ENCODE measurements around the gene ALDH3A1. TPM values are rescaled to one million over a fixed set of nuclear protein-coding genes. Genes with fewer than 3 reads are reported as not detected.

Gene ALDH3A1
- polyA plus RNA-seq, 2 of the 4 experiments (the other 2 are of a cell fraction), result 959 to 1,190 TPM

DNA sequence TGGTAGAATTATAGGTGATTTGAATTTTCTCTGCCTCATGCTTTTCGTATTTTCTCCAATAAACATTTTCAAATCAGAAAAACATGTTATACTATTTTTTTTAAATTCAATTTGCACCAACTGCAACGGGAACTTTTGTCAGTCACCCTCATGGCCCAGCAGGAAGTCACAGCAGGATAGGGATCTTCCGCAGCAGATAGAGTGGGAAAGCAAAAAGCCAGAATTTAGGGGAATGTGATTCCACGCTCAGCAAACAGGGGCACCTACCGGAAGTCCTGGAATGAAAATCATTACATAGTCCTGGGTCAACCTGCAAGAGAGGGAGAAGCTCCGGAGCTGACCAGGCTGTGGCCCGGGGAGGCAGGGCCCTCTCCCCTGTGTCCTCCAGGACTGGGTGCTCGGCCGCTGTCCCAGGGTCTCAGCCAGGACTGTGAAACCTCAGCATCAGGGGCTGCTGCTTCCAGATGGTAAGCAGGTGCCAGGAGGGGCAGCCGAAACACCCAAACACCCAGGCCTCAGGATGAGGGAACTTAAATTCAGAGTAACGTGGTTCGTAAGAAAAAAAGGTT, 35.6 kb downstream of the ALDH3A1 start:
- no peak for TF ChIP-seq ZFP36 (IDR thresholded peaks at IDR 0.05; ENCODE audit: borderline replicate concordance, partially characterized antibody)
- TF ChIP-seq BHLHE40 (IDR thresholded peaks at IDR 0.05; ENCODE audit: low read depth, low read length), result no peak
- TF ChIP-seq FOXS1 (CRISPR knock-in tag; IDR thresholded peaks at IDR 0.05), result no peak
- ChIA-PET POLR2A (no interaction called here), CTCF (interaction anchor here (1.8 to 12.9 kb wide), 3 partner anchors 16 to 49 kb away, joined by 4 to 145 read pairs (median 18); no protein-coding TSS in a partner anchor)
- DNase-seq (ENCODE audit: low read depth in 1 of 2, low spot score in 1 of 2) (no peak), ATAC-seq (no peak), FAIRE-seq (no peak)
- Histone ChIP-seq H3K4me2 (no peak overlapping the region), H3K4me1 (peaks cover 13% of the 10 kb centered on the region), H3K4me3 (no peak overlapping the region), H3K9me3 (no peaks in the 10 kb centered on the region), H3K27ac (peak overlapping the region in 1 of 2 experiments; percentile 24; a peak in 1 of 6 replicates)
- 85% methylated on average over 10 of the region's 12 CpGs for WGBS (ENCODE audit: missing lambda C conversion rate)

DNA sequence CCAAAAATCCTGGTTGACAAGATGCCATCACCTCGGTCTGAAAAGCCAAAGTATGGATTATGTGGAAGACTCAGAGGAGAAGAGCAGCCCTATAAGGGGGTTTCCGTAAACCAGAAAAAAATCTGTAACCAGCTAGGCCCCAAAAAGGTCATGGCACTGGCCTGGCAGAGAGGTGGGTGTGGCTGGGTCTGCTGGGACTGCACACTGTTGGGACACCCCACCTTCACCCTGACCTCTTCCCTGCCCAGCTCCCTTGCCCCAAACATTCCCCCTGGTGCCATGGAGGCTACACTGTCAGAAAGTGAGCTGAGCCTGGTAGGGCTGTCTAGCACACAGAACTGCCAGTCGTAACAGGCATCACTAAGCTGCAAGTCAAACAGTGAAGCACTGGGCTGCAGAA, 38.3 kb downstream of the ALDH3A1 start:
- no peak for FAIRE-seq
- Histone ChIP-seq H3K4me2 (no peak overlapping the region), H3K27ac (0 out of 6 replicates have a peak overlapping the region, but pooled peaks of 1 of the 2 experiments have one; percentile 18), H3K9me3 (no peaks in the 10 kb centered on the region), H3K4me1 (no peaks in the 10 kb centered on the region), H3K4me3 (no peak overlapping the region)
- 87% methylated on average over 3 of the region's 3 CpGs for WGBS (ENCODE audit: missing lambda C conversion rate)
- TF ChIP-seq HOXA7 (CRISPR knock-in tag; IDR thresholded peaks at IDR 0.05), result no peak
- ATAC-seq, result no peak
- ChIA-PET POLR2A (interaction anchor here (0.7 kb wide), 1 partner anchor 38 kb away, joined by 3 read pairs; the partner anchor contains the start of gene ALDH3A1), CTCF (interaction anchor here (1.0 to 2.1 kb wide), 7 partner anchors 8 to 53 kb away, joined by 3 to 9 read pairs (median 4); no protein-coding TSS in a partner anchor)
- no peak for DNase-seq (ENCODE audit: low read depth in 1 of 2, low spot score in 1 of 2)

DNA sequence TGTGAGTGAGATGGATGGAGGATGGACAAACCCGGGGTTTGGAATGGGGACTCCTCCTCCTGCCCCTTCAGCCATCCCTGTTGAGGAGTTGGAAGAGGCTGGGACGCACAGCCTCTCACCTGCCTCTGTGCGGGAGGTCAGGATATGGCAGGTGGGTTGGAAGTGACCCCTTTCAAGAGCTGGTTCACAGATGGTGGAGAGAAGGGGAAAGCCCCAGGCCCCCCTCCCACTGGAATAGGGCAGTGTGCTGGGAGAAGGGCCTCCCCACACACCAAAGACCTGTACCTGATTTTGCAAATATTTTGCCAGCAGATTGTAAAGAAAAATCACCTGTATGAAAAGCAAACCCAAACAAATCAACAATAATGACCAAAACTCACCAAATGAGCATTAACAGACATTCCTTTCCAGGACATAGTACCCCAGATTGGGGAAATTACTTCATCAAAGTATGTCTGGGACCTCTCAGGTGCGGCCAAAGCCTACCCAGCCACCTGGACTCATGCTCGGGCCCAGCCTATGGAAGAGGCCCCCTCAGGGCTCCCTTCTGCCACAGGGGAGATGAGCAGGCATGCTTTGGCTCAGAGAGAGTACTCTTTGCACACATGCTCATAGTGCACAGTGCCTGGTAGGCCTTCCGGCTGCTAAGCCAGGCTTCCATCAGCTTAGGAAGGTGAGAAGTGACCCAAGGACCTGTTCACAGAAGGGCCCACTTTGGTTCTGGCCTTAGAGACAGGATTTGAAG, 39.5 kb downstream of the ALDH3A1 start:
- no peak overlapping the region for H3K27ac ChIP-seq
- no peaks in the 10 kb centered on the region for H3K9me3 ChIP-seq
- 82% methylated on average over 6 of the region's 6 CpGs for WGBS (ENCODE audit: missing lambda C conversion rate)
- no peak overlapping the region for H3K4me2 ChIP-seq
- H3K4me1 ChIP-seq, result peaks cover 5% of the 10 kb centered on the region; the same call in 1 of the 3 replicates
- ATAC-seq, result peak in 1 of 2 experiments; percentile 8; a peak in 1 of 6 replicates
- no peak for TF ChIP-seq POLR2A (IDR thresholded peaks at IDR 0.05; ENCODE audit: low read length)
- no peak for TF ChIP-seq HEYL (CRISPR knock-in tag; IDR thresholded peaks at IDR 0.05)
- TF ChIP-seq, protein P1, sequence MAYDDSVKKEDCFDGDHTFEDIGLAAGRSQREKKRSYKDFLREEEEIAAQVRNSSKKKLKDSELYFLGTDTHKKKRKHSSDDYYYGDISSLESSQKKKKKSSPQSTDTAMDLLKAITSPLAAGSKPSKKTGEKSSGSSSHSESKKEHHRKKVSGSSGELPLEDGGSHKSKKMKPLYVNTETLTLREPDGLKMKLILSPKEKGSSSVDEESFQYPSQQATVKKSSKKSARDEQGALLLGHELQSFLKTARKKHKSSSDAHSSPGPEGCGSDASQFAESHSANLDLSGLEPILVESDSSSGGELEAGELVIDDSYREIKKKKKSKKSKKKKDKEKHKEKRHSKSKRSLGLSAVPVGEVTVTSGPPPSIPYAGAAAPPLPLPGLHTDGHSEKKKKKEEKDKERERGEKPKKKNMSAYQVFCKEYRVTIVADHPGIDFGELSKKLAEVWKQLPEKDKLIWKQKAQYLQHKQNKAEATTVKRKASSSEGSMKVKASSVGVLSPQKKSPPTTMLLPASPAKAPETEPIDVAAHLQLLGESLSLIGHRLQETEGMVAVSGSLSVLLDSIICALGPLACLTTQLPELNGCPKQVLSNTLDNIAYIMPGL (CRISPR knock-in tag; IDR thresholded peaks at IDR 0.05; ENCODE audit: borderline replicate concordance), result no peak
- no peak for TF ChIP-seq NPAS2 (CRISPR knock-in tag; IDR thresholded peaks at IDR 0.05; ENCODE audit: borderline replicate concordance)
- no peak for TF ChIP-seq CEBPB (IDR thresholded peaks at IDR 0.05)
- no peak for TF ChIP-seq PBX3 (IDR thresholded peaks at IDR 0.05)
- TF ChIP-seq, protein P2, sequence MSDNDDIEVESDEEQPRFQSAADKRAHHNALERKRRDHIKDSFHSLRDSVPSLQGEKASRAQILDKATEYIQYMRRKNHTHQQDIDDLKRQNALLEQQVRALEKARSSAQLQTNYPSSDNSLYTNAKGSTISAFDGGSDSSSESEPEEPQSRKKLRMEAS (IDR thresholded peaks at IDR 0.05), result no peak
- no peak for TF ChIP-seq HOXB13 (CRISPR knock-in tag; IDR thresholded peaks at IDR 0.05; ENCODE audit: low read depth)
- H3K4me3 ChIP-seq, result no peak overlapping the region
- DNase-seq (ENCODE audit: low read depth in 1 of 2, low spot score in 1 of 2), result no peak
- no peak for FAIRE-seq
- CTCF ChIA-PET, result interaction anchor here (1.5 to 2.1 kb wide), 2 partner anchors 10 to 19 kb away, joined by 4 to 9 read pairs; no protein-coding TSS in a partner anchor
- POLR2A ChIA-PET, result no interaction called here

- Histone ChIP-seq H3K4me1 (peaks cover 7% of the 10 kb centered on the region; the same call in 1 of the 3 replicates), H3K9me3 (no peaks in the 10 kb centered on the region), H3K27ac (0 out of 6 replicates have a peak overlapping the region, but pooled peaks of 1 of the 2 experiments have one; percentile 15), H3K4me2 (no peak overlapping the region), H3K4me3 (no peak overlapping the region)
- POLR2A ChIA-PET, result no interaction called here
- DNase-seq (ENCODE audit: low read depth in 1 of 2, low spot score in 1 of 2) (no peak), ATAC-seq (peak in 1 of 2 experiments; percentile 7; a peak in 1 of 6 replicates), FAIRE-seq (no peak)
- CTCF ChIA-PET, result interaction anchor here (1.2 to 1.4 kb wide), 2 partner anchors 27 to 59 kb away, joined by 3 to 4 read pairs; partner anchors contain the start of gene ALDH3A2
- WGBS (ENCODE audit: missing lambda C conversion rate), result 91% methylated on average over 9 of the region's 11 CpGs
- no peak for TF ChIP-seq ZNF302 (CRISPR knock-in tag; IDR thresholded peaks at IDR 0.05)
- TF ChIP-seq TFCP2L1 (CRISPR knock-in tag; IDR thresholded peaks at IDR 0.05), result no peak
- TF ChIP-seq FOSB (CRISPR knock-in tag; IDR thresholded peaks at IDR 0.05), result no peak
- TF ChIP-seq, protein P3, sequence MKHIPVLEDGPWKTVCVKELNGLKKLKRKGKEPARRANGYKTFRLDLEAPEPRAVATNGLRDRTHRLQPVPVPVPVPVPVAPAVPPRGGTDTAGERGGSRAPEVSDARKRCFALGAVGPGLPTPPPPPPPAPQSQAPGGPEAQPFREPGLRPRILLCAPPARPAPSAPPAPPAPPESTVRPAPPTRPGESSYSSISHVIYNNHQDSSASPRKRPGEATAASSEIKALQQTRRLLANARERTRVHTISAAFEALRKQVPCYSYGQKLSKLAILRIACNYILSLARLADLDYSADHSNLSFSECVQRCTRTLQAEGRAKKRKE (CRISPR knock-in tag; IDR thresholded peaks at IDR 0.05; ENCODE audit: low read depth), result no peak
- no peak for TF ChIP-seq HOXB13 (CRISPR knock-in tag; IDR thresholded peaks at IDR 0.05; ENCODE audit: low read depth)
- TF ChIP-seq RARB (CRISPR knock-in tag; IDR thresholded peaks at IDR 0.05), result no peak
- TF ChIP-seq, protein P4, sequence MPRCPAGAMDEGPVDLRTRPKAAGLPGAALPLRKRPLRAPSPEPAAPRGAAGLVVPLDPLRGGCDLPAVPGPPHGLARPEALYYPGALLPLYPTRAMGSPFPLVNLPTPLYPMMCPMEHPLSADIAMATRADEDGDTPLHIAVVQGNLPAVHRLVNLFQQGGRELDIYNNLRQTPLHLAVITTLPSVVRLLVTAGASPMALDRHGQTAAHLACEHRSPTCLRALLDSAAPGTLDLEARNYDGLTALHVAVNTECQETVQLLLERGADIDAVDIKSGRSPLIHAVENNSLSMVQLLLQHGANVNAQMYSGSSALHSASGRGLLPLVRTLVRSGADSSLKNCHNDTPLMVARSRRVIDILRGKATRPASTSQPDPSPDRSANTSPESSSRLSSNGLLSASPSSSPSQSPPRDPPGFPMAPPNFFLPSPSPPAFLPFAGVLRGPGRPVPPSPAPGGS (IDR thresholded peaks at IDR 0.05), result no peak
- TF ChIP-seq, protein P5, sequence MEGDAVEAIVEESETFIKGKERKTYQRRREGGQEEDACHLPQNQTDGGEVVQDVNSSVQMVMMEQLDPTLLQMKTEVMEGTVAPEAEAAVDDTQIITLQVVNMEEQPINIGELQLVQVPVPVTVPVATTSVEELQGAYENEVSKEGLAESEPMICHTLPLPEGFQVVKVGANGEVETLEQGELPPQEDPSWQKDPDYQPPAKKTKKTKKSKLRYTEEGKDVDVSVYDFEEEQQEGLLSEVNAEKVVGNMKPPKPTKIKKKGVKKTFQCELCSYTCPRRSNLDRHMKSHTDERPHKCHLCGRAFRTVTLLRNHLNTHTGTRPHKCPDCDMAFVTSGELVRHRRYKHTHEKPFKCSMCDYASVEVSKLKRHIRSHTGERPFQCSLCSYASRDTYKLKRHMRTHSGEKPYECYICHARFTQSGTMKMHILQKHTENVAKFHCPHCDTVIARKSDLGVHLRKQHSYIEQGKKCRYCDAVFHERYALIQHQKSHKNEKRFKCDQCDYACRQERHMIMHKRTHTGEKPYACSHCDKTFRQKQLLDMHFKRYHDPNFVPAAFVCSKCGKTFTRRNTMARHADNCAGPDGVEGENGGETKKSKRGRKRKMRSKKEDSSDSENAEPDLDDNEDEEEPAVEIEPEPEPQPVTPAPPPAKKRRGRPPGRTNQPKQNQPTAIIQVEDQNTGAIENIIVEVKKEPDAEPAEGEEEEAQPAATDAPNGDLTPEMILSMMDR (IDR thresholded peaks at IDR 0.05), result no peak
- no peak for TF ChIP-seq FOXS1 (CRISPR knock-in tag; IDR thresholded peaks at IDR 0.05)
- TF ChIP-seq NFE2L2 (conservative IDR thresholded peaks at IDR 0.05; ENCODE audit: low read length), result no peak
- no peak for TF ChIP-seq GATA3 (IDR thresholded peaks at IDR 0.05; ENCODE audit: borderline replicate concordance)
These were observed 40.3 kb downstream of the ALDH3A1 start for GRCh38 chr17:19707728-19708221.

Measured in A549 (cell line).